OCI-LY3 (cell line): Measurements from ENCODE around the gene DOCK10.

Source experiments
- CTCF ChIP-seq: fragments of 200-600, 300-600 bp; sonication (generic); IDR thresholded peaks from 2 replicates; pipeline ENCODE4 v1.5.1; 2014; ENCODE audit warnings: antibody characterized with exemption, low read length, low read depth
- EZH2phosphoT487 ChIP-seq: fragments of 200-600 bp; shearing (Covaris generic); IDR thresholded peaks from 2 replicates; pipeline ENCODE4 v1.6.1; 2018; ENCODE audit warnings: antibody characterized with exemption, mixed run types, low read depth

- TF ChIP-seq CTCF (no peak), EZH2phosphoT487 (no peak)
These were observed 13.4 kb upstream of the DOCK10 start for GRCh38 chr2:225055714-225056113.
